KBM-7 (cell line): ENCODE results near the gene CACNG1.
"Not testable (repeated sequence)": the region's sequence is repeated elsewhere in the genome, so short reads cannot be mapped to it uniquely, and the experiment has no call there.

Source experiments
- DNase-seq: peaks from one replicate; pipeline ENCODE4 v3.0.0-alpha.2; 2015
- in situ Hi-C: fragments of 300-500 bp; cut with MboI; formaldehyde crosslinking; loops from 2 replicates; pipeline ENCODE4 v1.14.3; 2020; ENCODE audit warnings: low sequenced_read_pairs, low pct_unique_long_range_greater_than_20kb, mixed read lengths

CACNG1 gene

DNA sequence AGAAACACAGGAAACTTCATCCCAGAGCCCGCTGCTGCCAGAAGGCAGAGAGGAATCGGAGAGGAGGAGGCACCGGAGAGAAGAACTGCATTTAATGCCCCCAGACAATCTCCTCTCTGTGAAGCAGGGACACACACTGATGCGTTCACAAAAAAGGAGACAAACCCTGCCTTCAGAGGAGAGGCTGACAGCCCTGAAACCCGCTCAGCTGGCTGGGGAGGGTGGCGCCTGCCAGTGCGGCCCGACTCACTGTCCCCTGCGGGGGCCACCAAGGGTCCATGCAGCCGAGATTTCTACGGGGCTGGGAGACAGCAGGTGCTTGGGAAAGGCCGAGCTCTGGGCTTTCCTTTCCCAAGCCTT, 21.9 kb upstream of the CACNG1 start:
- in situ Hi-C loops: no loop called here
- DNase-seq: no peak

DNA sequence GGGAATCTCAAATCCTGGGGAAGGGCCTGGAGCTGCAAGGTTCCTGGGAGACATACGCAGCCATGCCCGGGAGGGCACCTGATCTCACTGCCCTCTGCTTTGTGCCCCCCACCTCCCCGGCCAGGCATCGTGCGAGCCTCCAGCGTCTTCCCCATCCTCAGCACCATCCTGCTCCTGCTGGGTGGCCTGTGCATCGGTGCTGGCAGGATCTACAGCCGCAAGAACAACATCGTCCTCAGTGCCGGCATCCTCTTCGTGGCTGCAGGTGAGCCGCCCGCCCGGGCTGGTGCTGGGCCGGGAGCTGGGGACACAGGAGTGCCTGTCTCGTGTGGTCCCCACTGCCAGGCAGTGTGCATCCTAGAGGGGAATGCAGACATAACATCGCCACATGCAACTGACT, 19.6 kb upstream of the CACNG1 start:
- DNase-seq: no peak
- in situ Hi-C loops: no loop called here

GRCh38 chr17:67025216-67025792, 19.1 kb upstream of the CACNG1 start:
- in situ Hi-C loops: no loop called here
- DNase-seq: no peak

- DNase-seq: no peak
Observed at GRCh38 chr17:67026341-67026740, 18.0 kb upstream of the CACNG1 start.

GRCh38 chr17:67027031-67027628, 17.2 kb upstream of the CACNG1 start:
- in situ Hi-C loops: no loop called here
- DNase-seq: no peak

More at GRCh38 chr17:67026341-67026740, 18.0 kb upstream of the CACNG1 start:
- in situ Hi-C loops: no loop called here

DNA sequence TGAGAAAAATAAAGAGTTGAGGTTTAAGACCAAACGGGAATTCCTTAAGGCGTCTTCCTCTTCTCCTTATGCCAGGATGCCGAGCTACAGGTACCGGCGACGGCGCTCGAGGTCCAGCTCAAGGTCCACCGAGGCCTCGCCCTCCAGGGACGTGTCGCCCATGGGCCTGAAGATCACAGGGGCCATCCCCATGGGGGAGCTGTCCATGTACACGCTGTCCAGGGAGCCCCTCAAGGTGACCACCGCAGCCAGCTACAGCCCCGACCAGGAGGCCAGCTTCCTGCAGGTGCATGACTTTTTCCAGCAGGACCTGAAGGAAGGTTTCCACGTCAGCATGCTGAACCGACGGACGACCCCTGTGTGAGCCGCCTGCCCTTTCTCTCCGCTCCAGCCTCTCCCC, 13.7 kb upstream of the CACNG1 start:
- DNase-seq: no peak
- in situ Hi-C loops: no loop called here

DNA sequence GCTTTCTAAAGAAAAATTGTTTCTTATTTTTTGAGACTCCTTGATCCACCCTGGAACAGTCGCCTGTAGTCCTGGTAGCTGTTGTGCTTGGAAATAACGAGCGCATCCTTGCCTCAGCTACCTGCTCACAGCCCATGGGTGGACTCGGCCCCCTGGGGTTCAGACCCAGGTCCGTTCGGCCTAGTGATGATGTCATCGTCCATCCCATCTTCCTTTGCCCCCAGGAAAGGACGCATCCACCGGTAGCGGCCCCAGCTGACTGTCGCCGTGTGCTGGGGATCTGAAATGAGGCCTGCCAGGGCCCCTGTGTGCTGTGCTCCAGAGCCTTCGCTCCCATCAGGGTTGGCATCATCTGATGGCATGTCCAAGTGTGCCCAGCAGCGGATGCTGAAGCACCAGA, 12.0 kb upstream of the CACNG1 start:
- in situ Hi-C loops: no loop called here
- DNase-seq: no peak

DNA sequence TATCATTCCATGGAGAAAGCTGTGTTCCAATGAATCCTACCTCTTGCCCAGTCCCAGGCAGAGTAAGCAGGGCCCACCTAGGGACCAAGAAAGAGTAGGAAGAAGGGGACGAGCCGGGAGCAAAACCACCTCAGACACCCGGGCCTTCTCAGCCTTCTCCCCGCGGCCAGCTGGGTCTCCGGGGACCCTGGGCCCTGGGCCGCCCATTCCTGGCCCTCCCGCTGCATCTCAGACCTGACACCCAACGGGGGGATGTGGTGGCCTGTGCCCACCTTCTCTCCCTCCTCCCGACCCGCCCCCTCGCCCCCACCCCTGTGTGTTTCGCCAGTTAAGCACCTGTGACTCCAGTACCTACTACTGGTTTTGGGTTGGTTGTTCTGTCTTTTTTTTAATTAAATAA, 11.4 kb upstream of the CACNG1 start:
- in situ Hi-C loops: no loop called here
- DNase-seq: no peak

- DNase-seq: no peak
- in situ Hi-C loops: no loop called here
Observed at GRCh38 chr17:67033613-67034012, 10.7 kb upstream of the CACNG1 start.

GRCh38 chr17:67035131-67036083, 8.9 kb upstream of the CACNG1 start:
- in situ Hi-C loops: no loop called here
- no peak for DNase-seq

GRCh38 chr17:67038861-67039365, 5.4 kb upstream of the CACNG1 start:
- DNase-seq: no peak
- in situ Hi-C loops: no loop called here

GRCh38 chr17:67040652-67041051, 3.7 kb upstream of the CACNG1 start:
- in situ Hi-C loops: no loop called here
- no peak for DNase-seq

DNA sequence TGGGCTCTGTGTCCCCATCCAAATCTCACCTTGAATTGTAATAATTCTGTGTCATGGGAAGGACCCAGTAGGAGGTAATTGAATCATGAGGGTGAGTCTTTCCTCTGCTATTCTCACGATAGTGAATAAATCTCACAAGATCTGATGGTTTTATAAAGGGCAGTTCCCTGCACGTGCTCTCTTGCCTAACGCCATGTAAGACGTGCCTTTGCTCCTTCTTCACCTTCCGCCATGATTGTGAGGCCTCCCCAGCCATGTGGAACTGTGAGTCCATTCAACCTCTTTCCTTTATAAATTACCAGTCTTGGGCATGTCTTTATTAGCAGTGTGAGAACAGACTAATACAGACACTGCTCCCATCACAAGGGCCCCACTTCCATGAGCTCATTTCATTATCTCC, 3.2 kb upstream of the CACNG1 start:
- in situ Hi-C loops, DNase-seq: not testable (repeated sequence)

GRCh38 chr17:67041531-67041930, 2.8 kb upstream of the CACNG1 start:
- DNase-seq: no peak
- in situ Hi-C loops: no loop called here

DNA sequence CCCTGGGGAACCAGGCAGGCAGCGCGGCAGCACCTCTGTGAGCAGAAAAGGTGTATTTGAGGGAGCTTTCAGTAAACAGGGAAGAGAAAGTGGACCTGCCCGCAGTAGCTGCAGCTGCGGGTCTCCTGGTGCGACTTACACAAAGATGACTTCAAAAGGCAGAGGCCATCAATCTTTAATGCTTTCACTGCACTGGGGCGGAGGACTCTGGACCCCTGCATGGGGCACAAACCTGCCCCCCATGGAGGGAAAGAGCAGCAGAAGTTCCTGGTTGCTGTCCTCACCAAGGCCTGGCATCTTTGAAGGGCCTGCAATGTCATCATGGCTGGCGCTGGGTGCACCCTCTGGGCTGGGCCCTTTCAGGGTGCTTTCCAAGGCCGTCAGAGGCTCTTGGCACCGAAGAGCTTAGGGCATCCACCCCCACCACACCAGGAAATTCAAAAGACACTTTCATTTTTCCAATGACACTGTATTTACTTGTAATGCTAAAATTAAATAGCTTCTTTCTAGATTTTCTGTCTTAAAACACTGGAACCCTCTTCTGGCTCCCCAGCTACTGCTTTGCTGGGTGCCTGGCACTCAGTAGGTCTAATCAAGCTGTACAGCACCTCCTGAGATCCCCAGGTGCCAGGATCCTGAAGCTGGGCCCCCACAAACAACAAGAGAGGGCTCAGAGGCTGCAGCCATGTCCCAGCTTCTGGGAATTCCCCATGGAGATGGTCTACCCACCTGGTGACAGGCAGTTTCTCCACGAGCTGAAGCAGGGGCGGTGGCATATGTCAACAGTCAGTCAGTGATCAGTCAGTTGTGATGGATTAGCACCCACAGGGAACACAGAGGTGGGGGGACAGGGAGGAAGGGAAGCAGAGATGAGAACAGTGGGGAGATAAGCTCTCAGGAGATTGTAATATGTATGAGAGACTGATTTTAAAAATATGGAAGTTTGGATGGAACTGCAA, 2.1 kb upstream of the CACNG1 start:
- in situ Hi-C loops: no loop called here
- DNase-seq: no peak

- no peak for DNase-seq
- in situ Hi-C loops: no loop called here
Observed at GRCh38 chr17:67043283-67043682, 1.1 kb upstream of the CACNG1 start.

DNA sequence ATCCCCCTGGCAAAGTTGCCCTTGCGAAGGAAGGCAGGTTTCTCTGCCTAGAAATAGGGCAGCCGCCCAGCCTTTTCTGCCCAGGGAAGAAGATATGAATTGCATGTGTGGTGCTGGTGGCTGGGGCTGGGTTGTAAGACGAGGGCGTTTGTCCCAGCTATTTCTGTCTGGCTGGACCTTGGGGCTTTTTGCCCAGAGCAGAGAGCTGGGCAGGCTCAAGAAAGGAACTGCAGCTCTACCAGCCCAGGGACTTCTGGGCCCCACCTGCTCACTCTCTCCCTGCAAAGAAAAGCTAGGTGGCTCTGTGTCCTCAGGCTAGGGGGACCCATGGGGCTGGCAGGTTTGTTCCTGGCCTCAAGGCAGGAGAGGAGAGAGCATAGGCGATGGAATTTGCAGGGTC, 586 bp downstream of the CACNG1 start:
- no peak for DNase-seq
- in situ Hi-C loops: no loop called here

DNA sequence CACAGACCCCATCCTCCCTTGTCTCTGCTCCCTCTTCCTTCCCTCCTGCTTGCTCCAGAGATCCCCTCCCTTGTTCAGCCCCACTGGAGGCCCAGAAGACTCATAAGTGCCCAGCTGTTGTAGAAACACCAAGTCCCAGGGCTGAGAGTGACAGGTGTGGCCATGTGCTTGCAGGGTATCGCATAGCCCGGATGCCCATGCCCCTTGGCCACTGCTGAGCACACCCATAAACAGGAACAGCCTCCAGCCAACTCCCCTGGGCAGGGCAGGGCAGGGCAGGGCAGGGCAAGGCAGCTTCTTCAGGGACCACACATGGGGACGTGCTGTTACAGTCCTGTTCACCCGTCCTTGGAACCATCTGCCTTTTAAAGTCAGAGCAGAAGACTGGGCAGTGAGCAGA, 2.0 kb downstream of the CACNG1 start:
- DNase-seq: no peak
- in situ Hi-C loops: no loop called here

- in situ Hi-C loops: no loop called here
- no peak for DNase-seq
Observed at GRCh38 chr17:67047382-67047781, 3.0 kb downstream of the CACNG1 start.
